GM19467 (cell line): ENCODE measurements around the gene MDGA2.
"Not testable (repeated sequence)": the region's sequence is repeated elsewhere in the genome, so short reads cannot be mapped to it uniquely, and the experiment has no call there.

Experiments used
- ATAC-seq: cut with Tn5 transposase; IDR thresholded peaks from one replicate; pipeline ENCODE4 v1.9.1; 2021; ENCODE audit warnings: mild to moderate bottlenecking, moderate library complexity; ENCODE audit not compliant: unreplicated experiment

The MDGA2 gene

GRCh38 chr14:47626151-47627035 is 49.0 kb downstream of the MDGA2 start:
- ATAC-seq = no peak

- ATAC-seq = not testable (repeated sequence)
Observed at GRCh38 chr14:47624126-47624525, 51.3 kb downstream of the MDGA2 start.

- ATAC-seq = no peak
Observed at GRCh38 chr14:47619392-47619791, 56.0 kb downstream of the MDGA2 start.

GRCh38 chr14:47606566-47606965 is 68.8 kb downstream of the MDGA2 start:
- no peak for ATAC-seq

- peak; percentile 39 for ATAC-seq
Observed at GRCh38 chr14:47596860-47597259, 78.5 kb downstream of the MDGA2 start.

- ATAC-seq = peak; percentile 74
Observed at GRCh38 chr14:47596232-47596631, 79.2 kb downstream of the MDGA2 start.

- no peak for ATAC-seq
Observed at GRCh38 chr14:47595552-47595951, 79.9 kb downstream of the MDGA2 start.

- ATAC-seq = no peak
Observed at GRCh38 chr14:47590767-47591495, 84.5 kb downstream of the MDGA2 start.

- no peak for ATAC-seq
Observed at GRCh38 chr14:47585447-47585846, 90.0 kb downstream of the MDGA2 start.

- ATAC-seq = no peak
Observed at GRCh38 chr14:47567273-47567672, 108.1 kb downstream of the MDGA2 start.

- no peak for ATAC-seq
Observed at GRCh38 chr14:47557894-47558293, 117.5 kb downstream of the MDGA2 start.

- no peak for ATAC-seq
Observed at GRCh38 chr14:47555333-47555732, 120.1 kb downstream of the MDGA2 start.

GRCh38 chr14:47549886-47550285 is 125.5 kb downstream of the MDGA2 start:
- ATAC-seq = no peak

- ATAC-seq = no peak
Observed at GRCh38 chr14:47543459-47543858, 131.9 kb downstream of the MDGA2 start.

- ATAC-seq = no peak
Observed at GRCh38 chr14:47541662-47542061, 133.7 kb downstream of the MDGA2 start.

- ATAC-seq = no peak
Observed at GRCh38 chr14:47539031-47539461, 136.4 kb downstream of the MDGA2 start.

- no peak for ATAC-seq
Observed at GRCh38 chr14:47536341-47536740, 139.1 kb downstream of the MDGA2 start.

- no peak for ATAC-seq
Observed at GRCh38 chr14:47526591-47527244, 148.7 kb downstream of the MDGA2 start.

- no peak for ATAC-seq
Observed at GRCh38 chr14:47524524-47524923, 150.9 kb downstream of the MDGA2 start.

GRCh38 chr14:47520382-47520781 is 155.0 kb downstream of the MDGA2 start:
- no peak for ATAC-seq

GRCh38 chr14:47511829-47512228 is 163.6 kb downstream of the MDGA2 start:
- no peak for ATAC-seq
